Effector CD4-positive, alpha-beta T cell (primary cell): Measurements from ENCODE around the gene FUCA2.
A peak's percentile ranks its signal among the peaks of the same experiment; 100 is the strongest.
"Not testable (repeated sequence)": the region's sequence is repeated elsewhere in the genome, so short reads cannot be mapped to it uniquely, and the experiment has no call there.

ENCODE experiments used
- DNase-seq: peaks from one replicate; pipeline ENCODE4 v3.0.0-alpha.2; 2020

The FUCA2 gene

DNA sequence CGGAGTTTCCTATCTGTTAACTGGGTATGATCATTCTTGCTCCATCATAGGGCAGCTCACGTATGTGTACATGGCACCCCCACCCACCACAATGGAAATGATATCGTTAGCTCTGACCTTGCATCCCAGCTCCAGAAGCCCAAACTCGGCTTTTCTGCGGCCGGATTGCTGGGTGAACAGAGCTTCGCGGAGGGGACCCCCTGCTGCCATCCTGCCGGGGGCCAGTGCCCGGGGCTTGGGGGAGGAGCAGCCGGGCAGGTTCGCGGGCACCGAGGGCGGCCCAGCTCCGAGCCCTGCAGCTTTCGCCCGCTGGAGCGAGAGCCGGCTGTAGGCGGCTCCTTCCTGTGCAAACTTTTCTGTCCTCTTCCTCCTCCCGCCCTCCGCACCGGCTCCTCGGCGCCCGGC, 24.9 kb upstream of the FUCA2 start:
- DNase-seq: peak; percentile 30

- no peak for DNase-seq
These were observed 23.7 kb upstream of the FUCA2 start for GRCh38 chr6:143535189-143535614.

- DNase-seq: no peak
These were observed 20.4 kb upstream of the FUCA2 start for GRCh38 chr6:143531720-143532499.

DNA sequence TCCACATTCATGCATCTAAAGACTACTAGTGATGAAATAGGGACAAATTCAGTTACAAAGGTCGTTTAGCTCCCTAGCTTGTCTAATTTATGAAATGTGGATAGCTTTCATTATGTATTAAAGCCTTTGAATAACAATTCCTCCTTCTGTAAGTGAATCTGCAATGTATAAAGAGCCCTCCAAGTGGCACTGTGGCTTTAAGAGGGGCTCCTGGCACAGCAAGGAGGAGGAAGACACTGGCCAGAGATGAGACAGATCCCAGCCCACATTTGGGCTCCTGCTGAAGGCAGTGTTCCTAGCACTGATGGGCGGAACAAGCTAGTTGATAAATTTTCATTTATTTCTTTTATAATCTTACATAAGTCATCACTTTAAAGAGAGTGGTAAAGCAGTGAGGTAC, 17.6 kb upstream of the FUCA2 start:
- no peak for DNase-seq

DNA sequence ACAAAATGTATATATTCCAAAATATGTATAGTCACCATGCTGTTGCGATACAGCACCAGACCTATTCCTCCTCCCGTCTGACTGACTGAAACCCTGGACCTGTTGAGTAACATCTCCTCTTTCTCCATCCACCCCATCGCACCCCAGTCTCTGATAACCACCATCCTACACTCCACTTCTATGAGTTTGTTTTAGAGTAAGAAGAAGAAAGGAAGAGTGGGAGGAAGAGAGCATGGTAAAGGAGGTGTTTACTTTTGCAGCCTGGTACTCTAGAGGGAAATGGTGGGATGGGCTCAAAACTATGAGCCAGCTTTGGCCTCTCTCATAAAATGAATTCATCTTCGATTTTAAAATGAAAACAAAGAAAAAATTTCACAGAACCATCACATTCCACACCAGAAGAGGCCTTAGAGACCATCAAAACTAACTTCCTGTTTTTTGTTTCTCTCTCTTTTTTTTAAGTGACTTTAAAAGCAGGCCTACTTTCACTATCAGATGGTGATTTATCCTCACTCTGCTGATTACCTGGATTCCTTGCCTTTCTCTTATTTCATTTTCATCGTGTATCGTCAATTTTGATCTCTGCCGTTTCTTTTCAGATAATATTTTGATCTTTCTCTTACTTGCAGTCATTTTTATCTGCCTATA, 16.8 kb upstream of the FUCA2 start:
- no peak for DNase-seq

DNA sequence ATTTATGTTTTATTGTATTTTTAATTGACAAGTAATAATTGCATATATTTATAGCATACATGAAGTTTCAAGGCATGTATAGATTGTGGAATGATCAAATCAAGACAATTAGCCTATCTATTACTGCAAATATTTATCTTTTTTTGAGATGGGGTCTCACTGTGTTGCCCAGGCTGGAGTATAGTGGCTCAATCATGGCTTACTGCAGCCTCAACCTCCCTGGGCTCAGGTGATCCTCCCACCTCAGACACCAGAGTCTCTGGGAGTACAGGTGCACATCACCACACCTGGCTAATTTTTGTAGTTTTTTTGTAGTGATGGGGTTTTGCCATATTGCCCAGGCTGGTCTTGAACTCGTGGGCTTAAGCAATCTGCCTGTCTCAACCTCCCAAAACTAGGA, 16.2 kb upstream of the FUCA2 start:
- DNase-seq: no peak

DNA sequence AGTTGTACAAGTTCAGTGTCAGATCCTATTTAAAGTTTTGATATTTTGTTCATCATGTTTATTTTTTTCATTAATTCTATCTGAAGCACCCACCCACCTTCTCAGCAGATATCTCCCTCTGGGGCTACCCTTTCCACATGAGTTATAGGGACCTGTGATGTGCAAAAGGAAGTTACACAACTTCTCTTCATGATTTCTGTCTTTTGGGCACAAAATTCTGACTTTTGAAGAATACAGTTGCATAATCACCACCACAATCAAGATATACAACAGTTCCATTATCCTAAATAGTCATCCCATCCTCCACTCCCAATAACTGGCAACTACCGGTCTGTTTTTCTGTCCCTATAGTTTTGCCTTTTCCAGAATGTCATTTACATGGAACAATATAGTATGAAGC, 13.8 kb upstream of the FUCA2 start:
- no peak for DNase-seq

GRCh38 chr6:143522039-143522600, 10.6 kb upstream of the FUCA2 start:
- no peak for DNase-seq

DNA sequence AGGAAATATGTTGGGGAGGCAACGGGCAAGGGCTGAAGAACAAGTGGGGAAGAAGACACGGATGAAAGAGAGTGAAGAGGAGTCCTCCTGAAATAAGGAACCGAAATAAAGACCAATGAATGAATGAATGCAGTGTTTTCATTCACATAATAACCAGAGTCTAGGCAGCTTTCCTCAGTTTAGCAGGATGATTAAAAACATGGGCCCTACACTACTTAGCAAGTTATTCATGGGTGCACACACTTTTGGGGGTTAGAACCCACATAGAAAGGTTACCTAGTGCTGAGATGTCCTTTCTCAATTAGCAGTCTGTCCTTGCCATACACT, 5.9 kb upstream of the FUCA2 start:
- DNase-seq: no peak

- DNase-seq: no peak
These were observed 5.3 kb upstream of the FUCA2 start for GRCh38 chr6:143516690-143517446.

GRCh38 chr6:143515766-143516355, 4.3 kb upstream of the FUCA2 start:
- DNase-seq: no peak

GRCh38 chr6:143515061-143515760, 3.7 kb upstream of the FUCA2 start:
- DNase-seq: no peak

- DNase-seq: peak; percentile 32
These were observed 1.9 kb upstream of the FUCA2 start for GRCh38 chr6:143513410-143513809.

DNA sequence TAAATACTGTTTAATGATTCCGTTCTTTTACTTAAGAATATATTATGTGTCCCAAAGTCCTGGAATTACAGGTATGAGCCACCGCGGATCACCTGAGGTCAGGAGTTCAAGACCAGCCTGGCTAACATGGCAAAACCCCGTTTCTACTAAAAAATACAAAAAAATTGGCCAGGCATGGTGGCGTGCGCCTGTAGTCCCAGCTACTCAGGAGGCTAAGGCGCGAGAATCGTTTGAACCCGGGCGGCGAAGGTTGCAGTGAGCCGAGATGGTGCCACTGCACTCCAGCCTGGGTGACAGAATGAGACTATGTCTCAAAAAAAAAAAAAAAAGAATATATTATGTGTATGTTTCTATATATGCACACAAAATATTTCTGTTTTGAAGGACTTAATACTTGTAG, 1.2 kb downstream of the FUCA2 start:
- DNase-seq: not testable (repeated sequence)

- no peak for DNase-seq
These were observed 4.0 kb downstream of the FUCA2 start for GRCh38 chr6:143507358-143508145.

DNA sequence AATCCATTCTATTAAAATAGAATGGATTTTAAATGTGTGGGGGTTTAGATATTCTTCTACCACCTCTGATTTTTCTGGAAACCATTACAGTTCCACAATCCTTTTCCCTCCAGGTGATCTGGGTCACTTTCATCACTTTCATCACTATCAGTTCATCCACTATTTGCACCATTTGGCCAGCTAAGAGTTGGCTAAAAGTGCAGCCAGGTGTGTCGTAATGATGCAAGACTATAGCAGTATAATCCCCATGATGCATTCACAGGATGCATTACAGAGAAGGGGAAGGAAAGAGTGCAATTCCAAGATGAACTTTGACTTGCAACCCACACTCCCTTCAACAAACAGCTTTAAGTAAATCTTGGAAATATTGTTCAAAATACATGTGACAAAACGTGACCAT, 4.9 kb downstream of the FUCA2 start:
- DNase-seq: no peak

- DNase-seq: no peak
These were observed 5.3 kb downstream of the FUCA2 start for GRCh38 chr6:143506199-143506598.

DNA sequence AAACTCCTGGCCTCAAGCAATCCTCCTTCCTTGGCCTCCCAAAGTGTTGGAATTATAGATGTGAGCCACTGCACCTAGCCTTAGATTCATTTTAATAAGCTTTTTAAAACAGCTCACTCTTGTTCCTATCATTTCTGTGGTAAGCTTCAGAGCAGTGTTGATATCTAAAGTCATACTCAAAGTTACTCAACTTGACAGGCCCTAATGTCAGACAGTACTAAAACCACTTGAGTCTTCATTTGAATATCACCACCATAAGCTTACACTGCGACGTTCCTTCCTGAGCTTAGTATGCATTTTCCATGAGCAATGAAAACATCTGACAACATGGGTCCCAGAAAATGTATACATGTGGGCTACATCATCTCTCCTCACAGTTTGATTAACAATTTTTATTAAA, 6.0 kb downstream of the FUCA2 start:
- DNase-seq: no peak

GRCh38 chr6:143505111-143505510, 6.4 kb downstream of the FUCA2 start:
- no peak for DNase-seq

- DNase-seq: no peak
These were observed 7.2 kb downstream of the FUCA2 start for GRCh38 chr6:143504369-143504768.

GRCh38 chr6:143501851-143502250, 9.7 kb downstream of the FUCA2 start:
- DNase-seq: no peak

DNA sequence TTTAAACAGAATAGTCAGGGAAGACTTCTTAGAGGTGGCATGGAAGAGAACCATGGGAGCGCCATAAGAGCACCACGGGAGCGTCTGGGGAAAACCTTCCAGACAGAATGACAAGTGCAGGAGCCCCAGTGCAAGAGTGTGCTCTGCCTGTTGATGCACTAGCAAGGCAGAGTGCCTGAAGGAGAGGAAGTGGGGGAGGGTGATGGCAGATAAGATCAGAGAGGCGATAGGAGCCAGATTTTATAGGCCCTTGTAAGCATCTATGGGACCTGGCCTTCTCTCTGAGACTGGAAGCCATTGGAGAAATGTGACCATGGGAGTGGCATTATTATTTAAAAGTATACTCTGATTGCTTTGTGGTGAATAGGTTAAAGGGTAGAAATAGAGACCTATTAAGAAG, 13.1 kb downstream of the FUCA2 start:
- no peak for DNase-seq
